GM08714 (cell line): Measurements from ENCODE around the gene ADAMTS10.
A peak's percentile ranks its signal among the peaks of the same experiment; 100 is the strongest.

Experiments used
- H3K4me3 ChIP-seq: fragments of 200-500 bp; sonication (Bioruptor generic); 2 replicates; pipeline ENCODE4 v1.5.1; 2014; ENCODE audit warnings: mild to moderate bottlenecking, low read length, inconsistent platforms
- ZNF274 ChIP-seq: IDR thresholded peaks from 2 replicates; pipeline ENCODE4 v1.6.1; 2012; ENCODE audit warnings: mild to moderate bottlenecking, low read depth, low read length

Gene ADAMTS10

GRCh38 chr19:8612807-8613171 is 2.3 kb upstream of the ADAMTS10 start:
- no peak for TF ChIP-seq ZNF274
- H3K4me3 ChIP-seq = no peak overlapping the region

- TF ChIP-seq ZNF274 = no peak
- no peak overlapping the region for H3K4me3 ChIP-seq
These were observed 1.6 kb upstream of the ADAMTS10 start for GRCh38 chr19:8611877-8612806.

- H3K4me3 ChIP-seq = no peak overlapping the region
- no peak for TF ChIP-seq ZNF274
These were observed 919 bp upstream of the ADAMTS10 start for GRCh38 chr19:8611391-8611876.

GRCh38 chr19:8610936-8611300 is 403 bp upstream of the ADAMTS10 start:
- TF ChIP-seq ZNF274 = no peak
- no peak overlapping the region for H3K4me3 ChIP-seq

GRCh38 chr19:8609279-8610040 is 1.1 kb downstream of the ADAMTS10 start:
- no peak for TF ChIP-seq ZNF274
- peak overlapping the region; percentile 42 for H3K4me3 ChIP-seq

- no peak overlapping the region for H3K4me3 ChIP-seq
- TF ChIP-seq ZNF274 = no peak
These were observed 1.6 kb downstream of the ADAMTS10 start for GRCh38 chr19:8608941-8609278.

GRCh38 chr19:8607386-8607785 is 3.1 kb downstream of the ADAMTS10 start:
- no peak for TF ChIP-seq ZNF274
- H3K4me3 ChIP-seq = no peak overlapping the region

- no peak for TF ChIP-seq ZNF274
- no peak overlapping the region for H3K4me3 ChIP-seq
These were observed 5.0 kb downstream of the ADAMTS10 start for GRCh38 chr19:8605514-8605913.

GRCh38 chr19:8601796-8602195 is 8.7 kb downstream of the ADAMTS10 start:
- H3K4me3 ChIP-seq = no peak overlapping the region
- TF ChIP-seq ZNF274 = no peak

- no peak for TF ChIP-seq ZNF274
- no peak overlapping the region for H3K4me3 ChIP-seq
These were observed 9.7 kb downstream of the ADAMTS10 start for GRCh38 chr19:8600816-8601215.

GRCh38 chr19:8600064-8600463 is 10.5 kb downstream of the ADAMTS10 start:
- no peak overlapping the region for H3K4me3 ChIP-seq
- no peak for TF ChIP-seq ZNF274

- no peak for TF ChIP-seq ZNF274
- H3K4me3 ChIP-seq = no peak overlapping the region
These were observed 14.3 kb downstream of the ADAMTS10 start for GRCh38 chr19:8596168-8596567.

- no peak for TF ChIP-seq ZNF274
- H3K4me3 ChIP-seq = no peak overlapping the region
These were observed 14.9 kb downstream of the ADAMTS10 start for GRCh38 chr19:8595651-8596050.

GRCh38 chr19:8593931-8594330 is 16.6 kb downstream of the ADAMTS10 start:
- no peak for TF ChIP-seq ZNF274

More at GRCh38 chr19:8593931-8594330, 16.6 kb downstream of the ADAMTS10 start:
- H3K4me3 ChIP-seq = no peak overlapping the region
